Measurements from ENCODE around the gene TFPI.

GRCh38 chr2:187527262-187527661 is 27.0 kb downstream of the TFPI start:
- TF ChIP-seq, protein P1, sequence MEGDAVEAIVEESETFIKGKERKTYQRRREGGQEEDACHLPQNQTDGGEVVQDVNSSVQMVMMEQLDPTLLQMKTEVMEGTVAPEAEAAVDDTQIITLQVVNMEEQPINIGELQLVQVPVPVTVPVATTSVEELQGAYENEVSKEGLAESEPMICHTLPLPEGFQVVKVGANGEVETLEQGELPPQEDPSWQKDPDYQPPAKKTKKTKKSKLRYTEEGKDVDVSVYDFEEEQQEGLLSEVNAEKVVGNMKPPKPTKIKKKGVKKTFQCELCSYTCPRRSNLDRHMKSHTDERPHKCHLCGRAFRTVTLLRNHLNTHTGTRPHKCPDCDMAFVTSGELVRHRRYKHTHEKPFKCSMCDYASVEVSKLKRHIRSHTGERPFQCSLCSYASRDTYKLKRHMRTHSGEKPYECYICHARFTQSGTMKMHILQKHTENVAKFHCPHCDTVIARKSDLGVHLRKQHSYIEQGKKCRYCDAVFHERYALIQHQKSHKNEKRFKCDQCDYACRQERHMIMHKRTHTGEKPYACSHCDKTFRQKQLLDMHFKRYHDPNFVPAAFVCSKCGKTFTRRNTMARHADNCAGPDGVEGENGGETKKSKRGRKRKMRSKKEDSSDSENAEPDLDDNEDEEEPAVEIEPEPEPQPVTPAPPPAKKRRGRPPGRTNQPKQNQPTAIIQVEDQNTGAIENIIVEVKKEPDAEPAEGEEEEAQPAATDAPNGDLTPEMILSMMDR (IDR thresholded peaks at IDR 0.05), result no peak
- TF ChIP-seq POLR2A (IDR thresholded peaks at IDR 0.05), result no peak

Measured in heart left ventricle (tissue), 13 donors.